Nucleus accumbens (tissue), 56 donors: Measurements from ENCODE around the gene IL3RA.

Experiments used
- DNase-seq, 56 donors: peaks; one replicate each; lab custom pipeline; 2025; lab: John Stamatoyannopoulos, UW

The IL3RA gene

DNA sequence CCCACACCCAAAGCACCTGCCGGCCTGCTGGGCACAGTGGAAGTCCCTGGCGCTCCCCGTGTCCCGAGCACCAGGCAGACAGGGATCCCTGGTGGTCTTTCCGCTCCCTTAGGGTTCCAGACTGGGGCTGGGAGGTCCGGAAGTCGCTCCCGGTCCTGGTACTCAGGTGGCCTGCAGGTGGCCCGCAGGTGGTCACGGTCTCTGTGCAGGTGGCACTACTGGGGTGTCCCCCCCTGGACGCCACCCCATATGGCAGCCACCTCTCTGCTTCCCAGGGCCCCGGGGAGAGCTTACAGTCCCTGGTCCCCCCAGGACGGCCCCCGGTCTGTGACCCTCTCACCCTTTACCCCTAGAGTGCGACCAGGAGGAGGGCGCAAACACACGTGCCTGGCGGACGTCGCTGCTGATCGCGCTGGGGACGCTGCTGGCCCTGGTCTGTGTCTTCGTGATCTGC, 41.7 kb downstream of the IL3RA start:
- no peak for DNase-seq

- no peak for DNase-seq
Measured at GRCh38 chrX:1380672-1381233, 44.2 kb downstream of the IL3RA start.

- DNase-seq = no peak
Measured at GRCh38 chrX:1384658-1385252, 48.2 kb downstream of the IL3RA start.

DNA sequence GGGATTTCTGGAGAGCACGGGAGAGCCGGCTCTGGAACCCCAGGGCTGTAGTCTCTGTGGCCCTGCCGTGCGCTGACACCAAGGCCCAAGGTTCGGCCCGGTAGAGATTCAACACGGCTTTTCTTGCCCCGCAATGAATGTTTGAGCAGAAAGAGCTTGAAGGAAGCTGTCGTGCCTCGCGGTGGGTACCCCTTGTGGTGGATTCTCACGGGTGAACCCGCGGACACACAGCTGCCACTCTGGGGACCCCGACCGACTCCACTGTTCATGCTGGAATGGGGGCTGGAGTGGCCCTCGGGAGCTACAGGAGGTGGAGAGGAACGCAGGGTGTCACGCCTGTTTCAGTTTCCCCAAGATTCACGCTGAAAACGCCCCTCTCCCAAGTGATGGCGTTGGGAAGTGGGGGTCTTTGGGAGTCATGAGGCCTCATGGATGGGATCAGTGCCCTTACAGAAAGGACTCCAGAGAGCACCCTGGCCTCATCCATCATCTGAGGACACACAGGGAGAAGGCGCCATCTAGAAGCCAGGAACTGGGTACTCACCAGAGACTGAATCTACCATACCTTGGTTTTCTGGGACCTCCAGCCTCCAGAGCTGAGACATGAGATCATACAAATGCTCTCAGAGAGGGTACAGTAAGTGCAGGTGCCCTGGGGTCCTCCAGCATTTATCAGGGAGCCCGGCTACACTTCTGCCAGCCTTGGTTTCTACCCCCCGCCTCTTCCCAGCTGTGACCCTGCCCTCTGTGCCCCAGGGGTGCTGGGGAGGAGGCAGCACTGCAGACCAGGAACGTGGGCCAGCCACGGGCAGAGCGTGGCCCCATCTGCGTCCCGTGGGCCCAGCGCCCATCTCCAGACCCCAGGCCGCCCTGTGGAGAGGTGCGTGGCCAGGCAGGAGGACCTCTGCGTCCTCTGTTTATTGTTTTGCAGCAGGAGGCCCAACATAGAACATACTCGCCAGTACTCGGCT, 49.0 kb downstream of the IL3RA start:
- DNase-seq = no peak

DNA sequence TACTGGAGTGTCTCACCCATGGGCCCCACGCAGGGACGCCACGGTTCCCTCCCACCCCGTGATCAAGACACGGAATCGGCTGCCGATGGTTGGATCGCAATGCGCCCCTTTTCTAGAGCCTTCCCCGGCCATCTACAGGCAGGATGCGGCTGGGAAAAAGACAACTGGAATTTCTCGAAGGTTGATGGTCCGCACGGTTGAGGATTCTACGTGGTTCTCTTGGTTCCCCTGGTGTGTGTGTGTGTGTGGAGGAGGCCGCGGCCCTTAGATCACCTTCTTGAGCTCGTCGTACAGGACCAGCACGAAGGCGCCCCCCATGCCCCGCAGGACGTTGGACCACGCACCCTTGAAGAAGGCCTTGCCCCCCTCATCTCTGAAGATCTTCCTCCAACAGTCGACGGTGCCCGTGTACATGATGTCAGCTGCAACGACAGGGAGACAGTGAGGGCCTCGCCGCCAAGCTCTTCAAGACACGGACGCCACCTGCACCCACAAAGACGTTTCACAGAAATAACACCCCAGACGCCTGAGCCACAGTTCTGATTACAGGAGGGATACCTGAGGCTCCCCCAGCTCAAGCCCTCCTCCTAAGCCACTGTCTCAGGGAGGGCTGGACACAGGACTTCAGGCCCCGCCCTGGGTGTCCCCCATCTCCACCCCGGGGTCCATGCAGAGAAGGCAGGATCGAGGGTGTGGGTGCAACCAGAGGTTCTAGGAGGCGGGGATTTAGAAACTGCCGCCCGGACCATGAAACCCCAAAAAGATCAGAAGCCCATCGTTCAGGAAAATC, 49.9 kb downstream of the IL3RA start:
- DNase-seq = no peak

DNA sequence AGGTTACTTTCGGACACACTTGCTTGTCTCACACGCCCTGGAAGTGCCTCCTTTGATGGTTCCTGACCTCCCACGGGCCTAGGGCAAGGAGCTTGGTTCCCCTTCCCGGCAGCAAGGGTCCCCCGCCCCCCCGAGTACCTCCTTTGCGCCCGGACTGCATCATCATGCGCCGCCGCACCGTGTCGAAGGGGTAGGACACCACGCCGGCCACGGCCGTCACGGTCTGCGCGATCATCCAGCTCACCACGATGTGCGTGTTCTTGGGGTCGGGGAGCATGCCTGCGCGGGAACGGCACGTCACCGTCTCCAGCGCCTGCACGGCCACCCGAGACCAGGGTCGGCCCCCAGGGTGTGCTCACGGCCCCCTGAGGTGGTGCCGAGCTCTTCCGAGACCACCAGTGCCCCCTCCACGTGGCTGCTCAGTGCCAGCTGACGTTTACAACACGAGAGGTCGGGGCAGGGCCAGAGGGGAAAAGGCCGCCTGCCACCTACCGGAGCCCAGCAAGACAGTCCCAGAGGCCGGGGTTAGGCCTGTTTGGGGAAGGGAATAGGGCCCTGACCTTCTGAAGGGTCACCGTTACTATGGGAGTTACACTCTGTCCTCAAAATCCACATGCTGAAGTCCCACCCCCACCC, 50.7 kb downstream of the IL3RA start:
- DNase-seq = no peak

GRCh38 chrX:1388651-1389050, 52.1 kb downstream of the IL3RA start:
- DNase-seq = no peak

DNA sequence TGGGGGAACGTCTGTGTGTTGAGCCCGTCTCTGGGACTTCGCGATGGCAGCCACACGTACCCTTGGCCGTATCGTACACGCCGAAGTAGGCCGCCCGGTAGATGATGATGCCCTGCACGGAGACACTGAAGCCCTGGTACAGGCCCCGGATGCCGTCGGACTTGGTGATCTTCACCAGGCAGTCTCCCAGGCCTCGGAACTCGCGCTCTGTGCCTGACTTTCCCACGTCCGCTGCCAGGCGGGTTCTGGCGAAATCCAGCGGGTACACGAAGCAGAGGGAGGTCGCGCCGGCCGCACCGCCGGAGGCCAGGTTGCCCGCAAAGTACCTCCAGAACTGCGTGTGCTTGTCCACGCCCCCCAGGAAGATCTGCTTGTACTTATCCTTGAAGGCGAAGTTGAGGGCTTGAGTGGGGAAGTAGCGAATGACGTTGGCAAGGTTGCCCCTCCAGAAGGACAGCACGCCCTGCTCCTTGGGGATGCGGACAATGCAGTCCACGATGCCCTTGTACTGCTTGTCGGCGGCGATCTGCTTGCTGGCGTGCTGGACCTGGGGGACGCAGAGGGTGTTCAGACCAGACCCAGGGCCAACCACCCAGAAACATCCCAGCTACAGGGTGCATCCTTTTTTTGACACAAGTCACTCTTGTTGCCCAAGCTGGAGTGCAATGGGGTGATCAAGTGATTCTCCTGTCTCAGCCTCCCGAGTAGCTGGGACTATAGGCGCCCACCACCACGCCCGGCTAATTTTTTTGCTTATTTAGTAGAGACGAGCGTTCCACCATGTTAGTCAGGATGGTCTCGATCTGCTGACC, 52.8 kb downstream of the IL3RA start:
- no peak for DNase-seq

- DNase-seq = no peak
Measured at GRCh38 chrX:1389993-1390285, 53.4 kb downstream of the IL3RA start.

- no peak for DNase-seq
Measured at GRCh38 chrX:1390621-1391369, 54.2 kb downstream of the IL3RA start.

GRCh38 chrX:1391370-1391706, 54.8 kb downstream of the IL3RA start:
- no peak for DNase-seq

DNA sequence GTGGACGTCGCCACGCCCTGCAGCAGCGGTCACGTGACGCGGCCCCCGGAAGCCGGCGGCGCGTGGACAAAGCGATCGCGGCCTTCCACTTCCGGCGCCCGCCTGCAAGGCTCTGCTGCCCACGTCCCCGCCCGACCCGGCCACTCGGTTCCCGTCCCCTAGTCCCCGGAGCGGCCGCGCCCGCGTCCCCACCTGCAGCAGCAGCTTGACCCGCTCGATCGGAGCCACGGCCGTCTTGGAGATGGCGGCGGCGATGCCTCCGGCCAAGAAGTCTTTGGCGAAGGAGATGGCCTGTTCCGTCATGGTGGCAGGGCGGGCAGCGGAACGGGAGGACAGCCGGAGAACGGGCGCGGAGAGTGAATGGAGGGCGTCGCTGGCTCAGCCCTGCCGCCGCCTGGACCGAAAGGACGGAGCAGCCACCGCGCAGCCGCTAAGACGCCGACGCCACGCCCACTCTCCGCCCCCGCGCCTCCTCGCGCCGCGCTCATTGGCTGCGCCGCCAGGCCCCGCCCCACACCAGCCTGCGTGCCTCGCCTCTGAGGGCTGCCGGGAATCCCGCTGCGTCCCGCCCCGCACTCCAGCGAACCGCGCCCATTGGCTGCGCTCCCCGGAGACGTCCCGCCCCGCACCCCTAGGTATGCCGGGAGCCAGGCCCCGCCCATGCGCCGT, 55.3 kb downstream of the IL3RA start, which contains the start of gene SLC25A6:
Gene SLC25A6 (minus strand): TSS at position 407 of the 669 bp plus-strand sequence. CDS start 104 bp downstream, at position 303.
- DNase-seq = no peak

GRCh38 chrX:1392376-1393068, 55.9 kb downstream of the IL3RA start:
- DNase-seq = no peak

DNA sequence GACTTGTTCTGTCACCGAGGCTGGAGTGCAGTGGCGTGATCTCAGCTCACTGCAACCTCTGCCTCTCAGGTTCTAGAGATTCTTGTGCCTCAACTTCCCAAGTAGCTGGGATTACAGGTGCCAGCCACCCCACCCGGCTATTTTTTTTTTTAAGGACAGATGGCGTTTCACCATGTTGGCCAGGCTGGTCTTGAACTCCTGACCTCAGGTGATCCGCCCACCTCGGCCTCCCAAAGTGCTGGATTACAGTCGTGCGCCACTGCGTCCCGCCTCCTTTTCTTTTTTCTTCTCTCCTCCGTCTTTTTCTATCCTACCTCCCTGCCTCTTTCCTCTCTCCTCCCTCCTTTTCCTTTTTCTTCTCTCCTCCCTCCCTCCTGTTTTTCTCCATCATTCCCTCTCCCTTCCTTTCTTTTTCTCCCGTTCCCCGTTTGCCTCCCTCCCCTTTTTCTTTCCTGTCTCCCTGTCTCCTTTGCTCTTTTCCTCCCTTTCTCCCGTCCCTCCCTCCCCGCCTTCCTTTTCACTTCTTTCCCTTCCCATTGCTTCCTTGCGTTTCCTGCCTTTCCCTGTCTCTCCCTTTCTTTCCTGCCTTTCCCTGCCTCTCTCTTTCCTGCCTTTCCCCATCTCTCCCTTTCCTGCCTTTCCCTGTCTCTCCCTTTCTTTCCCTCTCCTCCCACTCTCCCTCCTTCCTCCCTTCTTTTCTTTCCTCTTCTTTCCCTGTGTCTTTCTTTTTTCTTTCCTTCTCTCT, 57.5 kb downstream of the IL3RA start:
- DNase-seq = no peak

GRCh38 chrX:1394731-1395501, 58.3 kb downstream of the IL3RA start:
- no peak for DNase-seq

DNA sequence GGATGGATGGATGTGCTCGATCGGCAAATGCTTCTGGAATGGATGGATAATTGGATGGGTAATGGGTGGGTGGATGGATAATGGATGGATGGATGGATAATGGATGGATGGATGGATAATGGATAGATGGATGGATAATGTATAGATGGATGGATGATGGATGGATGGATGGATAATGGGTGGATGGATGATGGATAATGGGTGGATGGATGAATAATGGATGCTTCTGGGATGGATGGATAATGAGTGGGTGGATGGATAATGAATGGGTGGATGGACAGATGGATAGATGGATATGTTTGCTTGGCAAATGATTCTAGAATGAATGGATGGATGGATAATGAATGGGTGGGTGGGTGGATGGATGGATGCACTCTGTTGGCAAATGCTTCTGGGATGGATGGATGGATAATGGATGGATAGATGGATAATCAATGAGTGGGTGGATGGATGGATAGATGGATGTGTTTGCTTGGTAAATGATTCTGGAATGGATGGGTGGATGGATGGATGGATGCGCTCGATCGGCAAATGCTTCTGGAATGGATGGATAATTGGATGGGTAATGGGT, 59.1 kb downstream of the IL3RA start:
- no peak for DNase-seq
